NCI-H1092 (cell line): ENCODE measurements around the gene GSC2.

Experiments
- DNase-seq: peaks from one replicate; lab custom pipeline; 2025; lab: John Stamatoyannopoulos, UW

GSC2 gene

GRCh38 chr22:19152942-19153883, 3.1 kb upstream of the GSC2 start:
- no peak for DNase-seq

DNA sequence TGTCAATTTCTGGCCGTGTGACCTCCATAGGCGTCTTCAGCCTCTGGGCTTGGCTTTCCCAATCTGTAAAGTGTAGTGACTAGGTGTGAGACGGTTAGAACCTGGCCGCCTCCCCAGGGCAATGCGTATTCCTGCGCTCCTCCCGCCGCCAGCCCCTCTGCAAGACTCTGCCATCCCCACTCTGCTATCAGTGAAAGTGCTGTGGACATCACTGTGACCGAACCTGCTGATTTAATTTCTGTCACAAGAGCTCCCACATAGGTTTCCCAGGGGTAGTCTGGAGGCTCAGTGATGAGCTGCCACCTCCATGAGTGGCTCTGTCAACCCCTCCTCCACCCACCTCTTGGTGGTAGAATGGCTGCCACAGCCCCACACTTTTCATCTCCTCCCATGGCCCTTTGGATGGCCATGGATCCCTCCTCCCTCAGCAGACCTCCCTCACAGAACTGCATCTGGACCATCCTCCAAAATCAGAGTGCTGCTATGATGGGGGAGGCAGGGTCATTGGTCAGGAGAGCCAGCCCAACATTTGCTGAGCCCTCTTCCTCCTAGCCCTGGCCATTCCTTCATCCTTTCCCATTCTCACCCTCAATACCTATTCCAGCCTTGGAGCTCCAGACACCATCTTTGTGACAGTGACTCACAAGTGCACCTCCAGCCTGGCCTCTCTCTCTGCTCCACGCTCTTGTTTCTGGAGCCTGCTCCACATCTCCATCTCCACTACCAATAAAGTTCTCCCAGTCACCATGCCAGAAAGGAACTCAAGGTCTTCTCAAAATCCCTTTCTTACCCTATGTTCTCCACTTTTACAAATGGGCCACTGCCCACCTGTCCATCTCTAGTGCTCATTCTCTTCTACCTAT, 1.5 kb upstream of the GSC2 start:
- no peak for DNase-seq

DNA sequence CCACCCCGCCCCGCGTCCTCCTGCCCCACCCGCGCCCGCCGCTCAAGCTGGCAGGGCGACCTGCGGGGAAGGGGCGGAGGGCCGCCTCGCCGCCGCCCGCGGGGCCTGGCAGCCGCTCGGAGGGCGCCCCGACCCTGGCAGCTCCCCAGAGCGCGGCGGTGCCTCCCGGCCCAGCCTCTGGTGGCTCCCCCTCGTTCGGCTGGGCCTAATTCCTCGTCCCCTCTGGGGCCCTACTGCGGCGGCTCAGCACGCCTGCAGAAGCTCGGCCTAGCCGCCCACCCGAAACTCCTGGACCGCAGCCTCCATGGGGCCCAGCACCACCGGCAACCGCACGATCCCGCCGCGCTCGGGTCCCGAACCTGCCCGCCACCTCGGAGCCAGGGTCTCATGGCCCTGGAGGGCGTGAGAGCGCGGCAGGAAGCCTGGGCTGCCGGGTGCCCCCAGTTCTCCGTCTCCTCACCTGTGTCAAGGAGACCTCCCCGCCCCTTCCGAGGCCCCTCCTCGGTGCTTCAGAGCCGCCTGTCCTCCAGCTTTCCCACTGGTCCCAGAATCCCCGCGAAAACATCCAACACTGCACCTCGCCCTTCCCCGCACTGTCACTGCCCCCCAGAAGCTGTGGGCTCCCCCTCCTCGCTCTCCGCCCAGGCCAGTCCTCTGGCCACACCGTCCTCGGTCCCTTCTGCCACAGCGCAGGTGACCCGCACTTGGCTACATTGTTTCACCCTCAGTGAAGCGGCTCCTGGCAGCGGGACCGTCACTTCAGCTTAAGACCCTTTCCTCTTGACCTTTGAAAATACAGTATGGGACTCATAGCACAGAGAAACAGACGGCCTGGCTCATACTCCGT, 613 bp upstream of the GSC2 start:
- no peak for DNase-seq

GRCh38 chr22:19149047-19149883, 827 bp downstream of the GSC2 start:
- no peak for DNase-seq

DNA sequence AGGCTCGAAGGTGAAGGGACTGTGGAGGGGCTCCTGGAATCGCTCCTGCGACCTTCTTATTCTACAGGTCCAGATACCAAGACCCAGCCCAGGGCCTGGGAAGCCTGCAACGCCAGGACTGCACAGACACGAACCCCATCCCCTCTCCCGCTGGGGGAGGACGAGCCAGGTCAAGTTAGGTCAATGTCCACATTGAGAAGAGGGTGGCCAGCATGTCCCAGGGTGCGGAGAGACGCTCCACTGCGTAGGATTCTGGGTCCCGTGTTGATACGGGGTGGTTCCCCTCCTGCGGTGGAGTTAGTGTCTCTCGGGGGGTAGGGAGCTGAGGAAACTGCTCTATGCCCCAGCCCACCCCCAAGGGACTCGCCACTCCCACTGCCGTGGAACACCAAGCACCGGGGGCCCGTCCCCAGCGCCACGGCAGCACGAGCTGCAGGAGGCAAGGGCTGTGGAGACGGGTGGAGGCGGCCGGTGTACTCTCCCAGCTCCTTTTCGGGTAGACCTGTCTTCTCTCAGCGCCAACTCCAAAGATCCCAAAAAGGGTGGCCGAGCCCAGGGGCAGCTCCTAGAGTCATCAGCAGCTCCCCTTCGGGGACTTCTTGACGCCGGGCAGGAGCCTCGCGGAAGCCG, 1.6 kb downstream of the GSC2 start:
- DNase-seq: no peak

- DNase-seq: no peak
These were observed 2.8 kb downstream of the GSC2 start for GRCh38 chr22:19147195-19147780.

DNA sequence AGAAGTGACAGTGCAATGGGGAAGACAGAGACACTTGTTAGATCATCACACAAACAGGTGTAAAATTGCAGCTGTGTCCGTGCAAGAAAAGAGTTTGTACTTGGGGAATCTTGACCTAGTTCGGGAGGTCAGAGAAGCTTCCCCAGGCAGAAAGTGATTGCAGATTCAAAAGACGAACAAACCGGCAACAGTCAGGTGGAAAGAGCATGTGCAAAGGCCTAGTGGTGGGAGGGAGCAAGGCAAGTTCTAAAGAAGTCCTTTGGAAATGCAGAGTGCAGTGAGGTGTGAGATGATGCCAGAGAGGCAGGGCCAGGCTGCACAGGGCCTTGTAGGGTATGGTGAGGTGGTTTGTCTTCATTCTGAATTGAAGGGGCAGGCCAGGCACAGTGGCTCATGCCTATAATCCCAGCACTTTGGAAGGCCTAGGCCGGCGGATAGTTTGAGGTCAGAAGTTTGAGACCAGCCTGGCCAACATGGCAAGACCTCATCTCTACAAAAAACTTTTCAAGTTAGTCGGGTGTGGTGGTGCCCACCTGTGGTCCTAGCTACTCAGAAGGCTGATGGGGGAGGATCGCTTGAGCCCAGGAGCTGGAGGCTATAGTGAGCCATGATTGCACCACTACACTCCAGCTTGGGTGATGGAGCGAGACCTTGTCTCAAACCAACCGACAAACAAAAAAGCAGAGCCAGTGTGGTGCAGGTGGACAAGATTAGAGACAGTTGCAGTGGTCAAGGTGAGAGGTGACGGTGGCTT, 3.7 kb downstream of the GSC2 start:
- no peak for DNase-seq

GRCh38 chr22:19143967-19144400, 6.1 kb downstream of the GSC2 start:
- DNase-seq: no peak

GRCh38 chr22:19143212-19143611, 6.9 kb downstream of the GSC2 start:
- no peak for DNase-seq

DNA sequence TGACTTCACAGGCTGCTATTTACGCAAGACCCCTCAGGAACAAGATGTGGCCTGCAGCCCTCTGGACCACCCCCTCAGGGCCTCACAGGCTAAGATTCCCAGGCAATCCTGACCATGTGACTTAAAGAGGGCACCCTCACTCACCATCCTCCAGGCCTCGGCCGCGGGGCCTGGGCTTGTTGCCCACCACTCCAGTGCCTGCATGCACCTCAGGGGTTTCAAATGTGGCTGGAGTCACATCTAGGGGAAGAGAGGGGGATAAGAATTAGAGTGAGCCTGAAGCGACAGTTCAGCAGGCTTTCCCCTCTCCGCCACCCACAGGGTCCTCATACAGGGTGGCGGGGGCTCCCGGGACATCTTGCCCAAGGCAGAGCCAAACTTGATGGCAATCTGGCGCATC, 7.7 kb downstream of the GSC2 start:
- no peak for DNase-seq

- DNase-seq: no peak
These were observed 10.1 kb downstream of the GSC2 start for GRCh38 chr22:19139974-19140373.

DNA sequence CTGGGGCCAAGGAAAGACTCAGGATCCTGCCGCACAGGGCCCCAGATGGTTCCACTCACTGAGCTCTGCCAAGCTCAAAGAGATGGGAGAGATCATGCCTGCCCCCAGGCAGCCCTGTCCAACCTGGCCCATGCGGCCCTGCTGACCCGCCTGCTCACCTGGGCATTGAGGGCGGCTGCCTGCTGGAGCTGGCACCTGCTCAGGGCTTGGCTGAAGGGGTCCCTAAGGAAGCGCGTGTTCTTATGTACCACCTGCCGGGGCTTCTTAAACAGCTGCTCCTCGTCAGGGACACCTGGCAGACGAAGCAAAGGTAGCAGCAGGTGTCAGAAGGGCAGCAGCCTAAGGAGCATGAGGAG, 11.1 kb downstream of the GSC2 start:
- DNase-seq: no peak

DNA sequence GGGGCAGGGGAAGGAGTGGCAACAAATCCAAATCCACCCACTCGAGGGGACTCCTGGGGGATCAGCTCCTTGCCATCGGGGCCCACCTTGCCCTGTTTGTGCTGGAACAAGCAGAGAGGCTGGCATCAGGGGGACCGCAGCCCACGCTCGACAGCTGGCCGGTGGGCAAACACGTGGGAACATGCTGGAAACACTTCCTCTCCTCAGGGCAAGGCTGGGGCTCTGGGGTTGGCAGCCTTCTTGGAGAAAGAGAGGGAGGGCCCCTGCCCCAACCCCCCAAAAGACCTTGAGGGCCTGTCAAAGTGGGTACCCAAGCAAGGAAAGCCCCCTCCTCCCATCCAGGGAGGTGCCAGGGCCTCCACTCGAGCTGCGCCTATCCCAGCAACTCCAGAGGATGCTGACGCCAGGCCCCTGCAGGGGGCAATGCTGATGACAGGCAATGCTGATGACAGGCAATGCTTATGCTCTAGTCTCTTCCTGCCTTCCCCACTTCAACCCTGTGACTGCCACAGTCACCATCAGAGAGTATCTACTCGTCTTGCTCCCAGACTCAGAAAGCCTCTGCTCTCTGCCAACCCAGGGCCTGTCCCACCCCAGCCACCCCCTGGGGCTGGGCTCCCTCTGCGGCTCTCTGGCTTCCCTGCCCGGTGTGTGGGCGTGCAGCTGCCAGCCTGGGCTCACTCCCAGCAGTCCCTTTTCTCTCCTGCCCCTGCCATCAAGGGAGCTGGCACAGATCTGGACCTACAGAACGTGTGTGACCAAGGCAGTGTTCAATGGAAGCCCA, 11.7 kb downstream of the GSC2 start:
- no peak for DNase-seq

DNA sequence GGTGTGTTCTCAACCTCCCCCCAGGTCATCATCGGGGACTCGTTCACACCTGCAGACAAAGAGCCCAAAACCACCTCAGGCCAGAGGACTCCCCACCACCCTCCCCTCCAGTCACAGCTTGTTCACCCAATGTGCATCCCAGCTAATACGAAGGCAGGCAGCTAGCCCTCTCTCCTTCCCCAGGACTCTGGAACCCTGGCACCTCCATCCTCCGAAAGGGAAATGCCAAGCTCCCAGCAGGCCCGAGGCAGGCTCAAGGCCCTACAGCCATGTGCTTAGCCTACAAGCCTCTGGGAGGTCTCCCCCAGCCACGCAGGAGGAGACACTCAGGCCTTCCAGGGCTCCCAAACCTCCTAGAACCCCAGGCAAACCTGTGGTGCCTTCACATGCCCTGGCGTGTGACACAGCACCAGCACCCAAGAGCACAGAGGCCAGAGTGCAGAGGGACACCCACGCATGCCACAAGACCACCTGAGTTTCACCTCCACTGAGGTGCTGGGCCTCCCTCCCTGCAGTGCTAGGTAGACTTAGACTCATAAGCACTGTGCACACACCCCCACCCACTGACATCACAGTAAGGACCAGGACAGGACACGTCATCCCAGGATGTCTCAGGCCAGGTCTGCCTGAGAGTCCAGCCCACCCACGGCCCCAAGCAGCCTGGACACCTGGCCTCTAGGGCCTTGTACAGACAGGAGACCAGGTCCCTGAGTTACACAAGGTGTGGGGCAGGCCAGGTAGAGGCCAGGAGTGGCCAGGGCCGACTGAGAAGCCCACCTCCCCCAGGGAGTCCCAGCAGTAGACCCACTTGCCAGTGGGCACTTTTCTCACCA, 12.5 kb downstream of the GSC2 start:
- no peak for DNase-seq

GRCh38 chr22:19136915-19137314, 13.2 kb downstream of the GSC2 start:
- no peak for DNase-seq

GRCh38 chr22:19134874-19135273, 15.2 kb downstream of the GSC2 start:
- no peak for DNase-seq

DNA sequence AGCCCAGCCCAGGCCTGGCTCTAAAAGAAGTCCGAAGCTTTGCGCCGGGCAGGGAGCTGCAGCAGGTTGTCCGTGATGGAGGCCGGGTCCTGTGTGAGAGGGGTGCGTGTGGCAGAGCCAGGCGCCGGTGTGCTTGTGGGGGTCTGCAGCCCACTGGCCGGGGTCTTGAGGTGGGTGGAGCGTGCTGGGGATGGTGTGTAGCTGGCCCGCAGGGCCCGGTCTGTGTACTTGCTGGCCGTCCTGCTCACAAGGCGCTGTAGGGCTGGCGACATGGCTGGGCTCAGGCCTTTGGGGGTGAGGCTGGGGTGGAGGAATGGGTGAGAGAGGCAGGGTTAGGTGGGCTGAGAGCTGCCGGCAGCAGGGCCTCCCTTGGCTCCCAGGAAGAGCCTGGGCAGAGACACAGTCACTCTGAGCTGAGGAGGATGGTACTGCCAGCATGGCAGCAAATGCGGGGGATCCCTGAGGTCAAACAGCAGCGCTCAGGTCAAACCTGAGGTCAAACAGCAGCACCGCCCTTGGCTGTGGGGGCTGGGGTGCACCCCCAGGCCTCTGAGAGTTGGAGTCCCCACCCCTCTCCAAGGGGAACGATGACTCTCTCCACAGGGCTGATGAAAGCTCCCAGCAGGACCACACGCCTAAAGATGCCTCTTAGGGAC, 15.8 kb downstream of the GSC2 start:
- no peak for DNase-seq
